Activated naive CD8-positive, alpha-beta T cell treated with anti-CD3 and anti-CD28 coated beads, Interleukin-2, amount 10 ng/mL, durations not matched to agents 7 days and 5 days (primary cell): ENCODE data around the gene TSPO. TPM values are rescaled to one million over a fixed set of nuclear protein-coding genes. Genes with fewer than 3 reads are reported as not detected.
A peak's percentile ranks its signal among the peaks of the same experiment; 100 is the strongest.

Source experiments
- ATAC-seq: fragments of 150-1000 bp; cut with Tn5 transposase; one replicate; pipeline ENCODE4 v1.10.0; 2021; ENCODE audit warnings: low read depth, moderate library complexity
- POLR2A ChIA-PET: fragments of 350-600 bp; sonication (Branson Sonifier 250); formaldehyde crosslinking; loops from one replicate; lab custom pipeline; 2021; ENCODE audit warnings: antibody characterized with exemption; lab: Charles Lee
- DNase-seq: peaks from one replicate; pipeline ENCODE4 v3.0.0; 2021
- H3K27ac Mint-ChIP-seq: one replicate; pipeline ENCODE4 v1.8.0; 2022; ENCODE audit warnings: mild to moderate bottlenecking, mixed read lengths
- H3K27me3 Mint-ChIP-seq: one replicate; pipeline ENCODE4 v1.8.0; 2022; ENCODE audit warnings: mild to moderate bottlenecking, moderate library complexity, mixed read lengths
- H3K36me3 Mint-ChIP-seq: one replicate; pipeline ENCODE4 v1.8.0; 2021; ENCODE audit warnings: mild to moderate bottlenecking, mixed read lengths
- H3K4me1 Mint-ChIP-seq: one replicate; pipeline ENCODE4 v1.8.0; 2021; ENCODE audit warnings: mixed read lengths
- H3K4me3 Mint-ChIP-seq: one replicate; pipeline ENCODE4 v1.8.0; 2022; ENCODE audit warnings: mild to moderate bottlenecking, moderate library complexity, mixed read lengths
- H3K9me3 Mint-ChIP-seq: one replicate; pipeline ENCODE4 v1.8.0; 2021; ENCODE audit warnings: mixed read lengths
- total RNA-seq, 2 experiments: library from RNA; stranded (reverse); gene quantifications; one replicate each; pipeline ENCODE4 v1.2.3, GENCODE V29; 2021

The TSPO gene
- total RNA-seq, 2 experiments from 2014 or later, result 107 to 116 TPM

DNA sequence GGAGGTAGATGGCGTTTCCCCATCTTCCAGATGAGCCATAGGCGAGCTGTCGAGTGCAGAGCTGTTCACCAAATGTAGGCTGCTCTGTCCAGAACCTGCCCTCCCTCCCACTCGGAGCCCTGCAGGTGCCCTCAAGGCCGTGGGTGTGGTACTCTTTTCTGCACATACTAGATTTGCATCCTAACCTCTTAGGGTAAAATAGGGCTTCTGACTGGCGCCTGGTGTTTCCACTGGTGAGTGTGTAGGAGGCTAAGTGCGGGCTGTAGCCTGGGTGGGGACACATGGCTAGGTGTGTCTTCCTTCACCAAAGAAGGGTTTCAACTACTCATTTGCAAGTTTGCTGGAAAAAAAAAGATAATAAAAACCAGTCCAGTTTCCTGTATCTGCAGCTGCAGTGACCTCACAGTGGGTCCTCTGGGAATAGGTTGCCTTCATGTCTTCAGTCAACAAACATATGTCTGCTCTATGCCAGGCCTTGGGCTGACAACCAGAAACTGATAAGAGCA, 32.4 kb upstream of the TSPO start:
- H3K27ac Mint-ChIP-seq, result no peak overlapping the region
- no peaks in the 10 kb centered on the region for H3K36me3 Mint-ChIP-seq
- peaks cover 5% of the 10 kb centered on the region for H3K4me1 Mint-ChIP-seq
- POLR2A ChIA-PET, result no interaction called here
- no peak overlapping the region for H3K4me3 Mint-ChIP-seq
- no peaks in the 10 kb centered on the region for H3K9me3 Mint-ChIP-seq
- DNase-seq (no peak), ATAC-seq (no peak)
- H3K27me3 Mint-ChIP-seq, result peaks cover 3% of the 10 kb centered on the region

DNA sequence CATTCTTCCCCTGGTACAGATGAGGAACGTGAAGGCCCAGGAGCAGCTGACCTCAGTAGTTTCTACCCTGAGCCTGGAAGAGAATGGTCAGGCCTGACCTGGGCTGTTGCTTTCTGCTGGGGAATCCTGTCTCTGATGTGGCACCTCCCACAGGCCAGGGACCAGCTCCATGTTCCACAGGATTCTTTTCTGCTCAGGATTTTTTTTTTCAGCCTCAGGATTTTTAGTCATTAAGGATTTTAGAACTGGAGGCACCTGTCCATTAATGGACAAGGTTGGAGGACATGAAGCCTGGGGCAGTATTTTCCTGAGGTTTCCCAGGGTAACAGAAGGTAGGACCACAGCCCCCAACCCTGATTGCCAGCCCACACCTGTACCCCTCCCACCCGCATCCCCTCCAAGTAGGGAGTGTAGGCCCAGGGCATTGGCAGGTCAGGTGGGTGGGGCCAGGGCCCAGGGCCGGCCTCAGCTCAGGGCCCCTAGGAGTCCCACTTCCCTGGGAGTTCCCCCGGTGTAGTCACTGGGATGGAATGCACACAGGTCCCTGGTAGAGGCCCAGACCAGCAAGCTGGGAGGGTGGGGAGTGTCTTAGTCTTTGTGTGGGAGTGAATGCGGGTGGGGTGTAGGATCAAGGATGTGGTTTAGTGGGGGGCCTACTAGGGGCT, 24.7 kb upstream of the TSPO start:
- DNase-seq, result no peak

DNA sequence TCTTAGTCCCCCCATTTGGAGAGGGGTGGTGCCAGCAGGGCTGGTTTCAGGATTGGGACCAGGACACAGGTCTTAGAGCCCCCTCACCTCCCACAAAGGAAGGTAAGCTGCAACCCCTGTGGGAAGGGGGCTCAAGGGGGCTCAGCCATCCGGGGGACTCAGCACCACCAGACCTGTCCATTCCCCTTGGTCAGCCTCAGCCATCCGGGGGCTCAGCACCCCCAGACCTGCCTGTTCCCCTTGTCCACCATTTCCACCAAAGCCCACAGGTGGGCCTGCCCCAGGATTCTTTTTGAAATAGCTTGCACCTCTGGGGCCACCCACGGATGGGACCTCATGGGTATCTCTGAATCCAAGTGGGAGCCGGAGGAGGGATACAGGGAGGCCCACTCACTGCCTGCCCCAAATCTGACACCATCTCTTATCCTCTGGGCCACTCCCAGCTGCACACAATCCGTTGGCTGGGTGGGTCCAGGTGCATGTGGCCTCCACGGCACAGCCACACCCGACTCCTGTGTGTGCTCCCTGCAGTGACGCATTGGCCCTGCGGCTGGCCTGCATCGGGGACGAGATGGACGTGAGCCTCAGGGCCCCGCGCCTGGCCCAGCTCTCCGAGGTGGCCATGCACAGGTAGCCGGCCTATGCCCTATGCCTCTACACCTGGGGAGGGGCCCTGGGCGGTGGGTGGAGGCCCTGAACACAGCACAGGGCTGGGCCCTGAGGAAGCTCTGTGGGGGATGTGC, 24.0 kb upstream of the TSPO start:
- POLR2A ChIA-PET, result interaction anchor here (0.5 kb wide), 1 partner anchor 58 kb away, joined by 3 read pairs; no protein-coding TSS in a partner anchor
- H3K27ac Mint-ChIP-seq, result no peak overlapping the region

More for the DNA sequence above, 24.7 kb upstream of the TSPO start:
- H3K36me3 Mint-ChIP-seq, result no peaks in the 10 kb centered on the region
- peaks cover 3% of the 10 kb centered on the region for H3K4me1 Mint-ChIP-seq
- ATAC-seq, result peak; percentile 18
- POLR2A ChIA-PET, result no interaction called here
- no peaks in the 10 kb centered on the region for H3K9me3 Mint-ChIP-seq
- no peak overlapping the region for H3K4me3 Mint-ChIP-seq
- no peaks in the 10 kb centered on the region for H3K27me3 Mint-ChIP-seq
- no peak overlapping the region for H3K27ac Mint-ChIP-seq

DNA sequence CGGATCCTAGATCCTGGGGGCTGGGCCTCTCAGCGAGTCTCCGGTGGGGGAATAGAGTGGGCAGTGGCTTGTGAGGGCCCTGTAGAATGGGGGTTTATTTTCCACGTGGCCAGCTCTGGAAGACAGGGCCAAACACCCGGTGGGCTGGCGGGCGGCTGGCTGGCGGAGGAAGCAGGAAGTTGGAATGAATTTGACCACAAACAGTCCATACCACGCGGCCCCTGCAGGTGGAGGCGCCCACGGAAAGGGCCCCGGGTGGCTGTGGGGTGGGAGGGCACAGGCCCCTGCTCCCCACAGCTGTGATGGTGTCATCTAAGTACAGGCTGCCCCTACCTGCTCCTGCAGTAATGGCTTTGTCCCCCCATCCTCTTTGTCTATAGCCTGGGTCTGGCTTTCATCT, 23.2 kb upstream of the TSPO start:
- H3K27me3 Mint-ChIP-seq, result no peaks in the 10 kb centered on the region

More for the DNA sequence above, 24.0 kb upstream of the TSPO start:
- Mint-ChIP-seq H3K36me3 (no peaks in the 10 kb centered on the region), H3K27me3 (no peaks in the 10 kb centered on the region), H3K9me3 (no peaks in the 10 kb centered on the region), H3K4me3 (no peak overlapping the region), H3K4me1 (peaks cover 3% of the 10 kb centered on the region)
- DNase-seq (no peak), ATAC-seq (no peak)

DNA sequence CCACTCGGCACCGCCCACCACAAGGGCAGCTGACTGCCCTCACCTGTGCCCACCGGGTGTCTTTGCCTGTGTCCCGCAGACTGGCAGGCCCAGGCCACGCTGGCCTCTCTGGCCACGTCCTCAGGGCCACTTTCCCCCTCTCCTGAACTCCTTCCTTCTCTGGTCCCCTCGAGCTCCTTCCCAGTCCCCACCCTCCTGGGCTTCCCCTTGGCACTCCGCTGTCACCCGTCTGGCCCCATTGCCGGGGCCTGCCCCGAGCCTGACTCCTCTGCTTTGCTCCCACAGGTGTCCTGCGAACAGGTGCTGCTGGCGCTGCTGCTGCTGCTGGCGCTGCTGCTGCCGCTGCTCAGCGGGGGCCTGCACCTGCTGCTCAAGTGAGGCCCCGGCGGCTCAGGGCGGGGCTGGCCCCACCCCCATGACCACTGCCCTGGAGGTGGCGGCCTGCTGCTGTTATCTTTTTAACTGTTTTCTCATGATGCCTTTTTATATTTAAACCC, 22.4 kb upstream of the TSPO start:
- ATAC-seq, result no peak

More for the DNA sequence above, 23.2 kb upstream of the TSPO start:
- H3K4me3 Mint-ChIP-seq, result no peak overlapping the region
- DNase-seq (no peak), ATAC-seq (no peak)
- POLR2A ChIA-PET, result interaction anchor here (0.5 kb wide), 1 partner anchor 19 kb away, joined by 3 read pairs; no protein-coding TSS in a partner anchor
- H3K4me1 Mint-ChIP-seq, result peaks cover 3% of the 10 kb centered on the region
- no peaks in the 10 kb centered on the region for H3K9me3 Mint-ChIP-seq
- no peaks in the 10 kb centered on the region for H3K36me3 Mint-ChIP-seq
- H3K27ac Mint-ChIP-seq, result no peak overlapping the region

DNA sequence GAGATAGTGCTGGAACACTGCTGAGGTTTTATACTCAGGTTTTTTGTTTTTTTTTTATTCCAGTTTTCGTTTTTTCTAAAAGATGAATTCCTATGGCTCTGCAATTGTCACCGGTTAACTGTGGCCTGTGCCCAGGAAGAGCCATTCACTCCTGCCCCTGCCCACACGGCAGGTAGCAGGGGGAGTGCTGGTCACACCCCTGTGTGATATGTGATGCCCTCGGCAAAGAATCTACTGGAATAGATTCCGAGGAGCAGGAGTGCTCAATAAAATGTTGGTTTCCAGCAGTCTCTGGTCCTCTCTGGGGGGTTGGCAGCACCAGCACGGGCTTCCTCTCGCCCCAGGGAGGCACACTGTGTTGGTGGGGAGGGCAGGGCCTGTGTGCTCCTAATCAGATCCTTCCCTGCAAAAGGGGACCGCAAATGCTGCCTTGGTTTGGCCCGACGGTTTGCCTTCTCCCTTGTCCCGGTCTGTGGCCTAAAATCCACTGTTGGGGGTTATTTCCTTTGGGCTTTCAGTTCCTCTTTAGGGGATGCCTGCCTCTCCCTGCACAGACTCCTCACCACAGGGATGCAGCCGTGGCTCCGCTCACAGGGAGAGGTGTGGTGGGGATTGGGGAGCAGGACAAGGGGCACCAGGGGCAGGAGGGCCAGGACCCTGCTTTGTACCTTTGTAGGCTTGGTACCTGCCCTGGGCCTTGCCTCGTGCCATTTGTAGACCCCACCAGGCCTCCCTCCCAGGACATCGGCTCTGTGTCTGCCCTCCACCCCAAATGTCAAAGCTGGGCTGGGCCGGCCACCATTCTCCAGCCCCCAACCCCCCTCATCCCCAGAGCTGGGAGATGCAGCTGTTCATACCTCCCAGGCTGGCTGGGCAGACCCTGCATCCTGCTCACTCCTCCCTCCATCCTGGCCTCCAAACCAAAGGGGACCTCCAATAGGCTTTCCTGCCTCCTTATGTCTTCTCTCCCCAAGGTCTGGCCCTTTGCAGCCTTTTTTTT, 21.6 kb upstream of the TSPO start:
- no peaks in the 10 kb centered on the region for H3K27me3 Mint-ChIP-seq
- no peaks in the 10 kb centered on the region for H3K9me3 Mint-ChIP-seq
- no peak overlapping the region for H3K4me3 Mint-ChIP-seq
- no peak for DNase-seq
- POLR2A ChIA-PET, result interaction anchor here (0.7 kb wide), 1 partner anchor 1293 kb away, joined by 3 read pairs; no protein-coding TSS in a partner anchor
- no peak overlapping the region for H3K27ac Mint-ChIP-seq
- H3K36me3 Mint-ChIP-seq, result peaks cover 5% of the 10 kb centered on the region
- no peak for ATAC-seq
- H3K4me1 Mint-ChIP-seq, result peaks cover 3% of the 10 kb centered on the region

More for the DNA sequence above, 22.4 kb upstream of the TSPO start:
- H3K27me3 Mint-ChIP-seq, result no peaks in the 10 kb centered on the region
- POLR2A ChIA-PET, result no interaction called here
- H3K36me3 Mint-ChIP-seq, result peaks cover 2% of the 10 kb centered on the region
- H3K4me1 Mint-ChIP-seq, result peaks cover 3% of the 10 kb centered on the region
- no peak overlapping the region for H3K27ac Mint-ChIP-seq
- no peak overlapping the region for H3K4me3 Mint-ChIP-seq
- no peaks in the 10 kb centered on the region for H3K9me3 Mint-ChIP-seq
- no peak for DNase-seq

DNA sequence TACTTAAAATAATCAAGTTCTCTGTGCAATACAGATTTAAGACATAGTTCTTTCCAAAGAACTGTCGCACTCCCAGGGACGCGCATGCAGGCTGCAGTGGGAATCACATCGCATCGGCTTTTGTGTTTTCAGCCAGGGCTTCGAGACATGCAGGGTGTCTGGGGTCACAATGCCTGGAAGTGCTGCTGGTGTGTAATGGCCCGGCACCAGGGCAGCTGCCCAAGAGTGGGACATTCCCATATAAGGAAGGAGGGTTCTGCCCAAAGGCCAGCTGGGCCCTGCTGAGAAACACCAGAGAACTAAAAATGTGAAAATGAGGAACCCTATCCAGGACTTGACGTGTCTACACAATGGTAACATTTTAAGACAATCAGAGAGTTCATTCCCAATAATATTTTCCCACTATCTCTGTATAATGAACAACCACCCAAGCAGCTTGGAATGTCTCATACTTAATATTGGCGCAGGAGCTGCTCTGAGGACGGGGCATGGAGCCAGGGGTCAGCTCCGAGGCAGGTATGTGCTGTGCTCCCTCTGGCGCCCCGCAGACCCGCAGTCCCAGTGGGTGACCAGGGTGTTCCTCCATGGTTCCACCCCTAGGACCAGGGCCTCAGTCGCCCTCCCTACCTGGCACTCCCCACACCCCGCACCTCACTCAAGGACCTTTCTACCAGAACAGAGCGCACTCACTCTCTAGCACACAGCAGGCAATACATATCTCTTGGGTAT, 19.4 kb upstream of the TSPO start:
- ATAC-seq (no peak), DNase-seq (no peak)
- Mint-ChIP-seq H3K36me3 (peaks cover 6% of the 10 kb centered on the region), H3K27ac (no peak overlapping the region), H3K9me3 (no peaks in the 10 kb centered on the region), H3K4me3 (no peak overlapping the region), H3K4me1 (peaks cover 3% of the 10 kb centered on the region), H3K27me3 (no peaks in the 10 kb centered on the region)
- POLR2A ChIA-PET, result no interaction called here

DNA sequence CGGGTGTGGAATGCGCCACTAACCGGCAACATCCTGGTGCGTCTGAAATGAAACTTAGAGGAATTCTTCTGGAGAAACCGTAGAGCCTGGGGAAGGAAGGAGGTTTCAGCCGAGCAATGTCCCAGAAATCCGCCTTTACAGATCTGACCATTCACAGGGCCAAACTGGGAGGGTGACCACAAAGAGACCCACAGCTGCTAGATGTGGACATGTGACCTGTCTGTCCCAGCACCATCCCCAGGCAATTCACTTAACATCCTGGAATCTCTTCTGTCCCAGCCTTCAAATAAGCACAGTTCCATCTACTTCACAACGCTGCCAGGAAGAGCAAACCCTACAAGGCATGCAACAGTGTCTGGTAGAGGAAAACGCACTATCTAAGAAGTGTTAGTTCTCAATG, 18.0 kb upstream of the TSPO start:
- peaks cover 7% of the 10 kb centered on the region for H3K36me3 Mint-ChIP-seq
- POLR2A ChIA-PET, result interaction anchor here (0.6 kb wide), 1 partner anchor 130 kb away, joined by 3 read pairs; no protein-coding TSS in a partner anchor
- no peak overlapping the region for H3K4me3 Mint-ChIP-seq
- H3K27me3 Mint-ChIP-seq, result no peaks in the 10 kb centered on the region
- H3K4me1 Mint-ChIP-seq, result no peaks in the 10 kb centered on the region
- no peak for DNase-seq
- no peak overlapping the region for H3K27ac Mint-ChIP-seq
- no peaks in the 10 kb centered on the region for H3K9me3 Mint-ChIP-seq
- ATAC-seq, result no peak

DNA sequence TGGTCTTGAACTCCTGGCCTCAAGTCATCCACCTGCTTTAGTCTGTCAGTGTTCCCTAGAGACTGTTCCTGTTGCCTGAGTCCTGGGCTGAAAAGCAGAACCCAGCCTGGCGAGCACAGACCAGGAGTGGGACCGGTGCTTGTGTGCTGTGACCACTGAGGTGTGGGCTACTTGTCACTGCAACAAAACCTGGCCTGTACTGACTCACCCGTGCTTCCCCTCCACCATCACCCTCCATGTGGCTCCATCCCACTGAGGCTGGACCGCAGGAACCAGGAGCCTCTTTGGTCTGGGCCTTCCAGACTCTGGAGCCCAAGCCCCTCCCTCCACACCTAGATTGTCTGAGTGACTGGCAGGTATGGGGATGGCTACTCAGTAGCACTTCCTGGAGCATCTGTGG, 16.8 kb upstream of the TSPO start:
- DNase-seq, result no peak
- no peak overlapping the region for H3K4me3 Mint-ChIP-seq
- no peaks in the 10 kb centered on the region for H3K9me3 Mint-ChIP-seq
- POLR2A ChIA-PET, result interaction anchor here (0.7 to 1.5 kb wide), 2 partner anchors 23 to 53 kb away, joined by 3 to 6 read pairs; no protein-coding TSS in a partner anchor
- no peaks in the 10 kb centered on the region for H3K27me3 Mint-ChIP-seq
- H3K27ac Mint-ChIP-seq, result no peak overlapping the region
- no peaks in the 10 kb centered on the region for H3K4me1 Mint-ChIP-seq
- no peak for ATAC-seq
- H3K36me3 Mint-ChIP-seq, result peaks cover 9% of the 10 kb centered on the region

DNA sequence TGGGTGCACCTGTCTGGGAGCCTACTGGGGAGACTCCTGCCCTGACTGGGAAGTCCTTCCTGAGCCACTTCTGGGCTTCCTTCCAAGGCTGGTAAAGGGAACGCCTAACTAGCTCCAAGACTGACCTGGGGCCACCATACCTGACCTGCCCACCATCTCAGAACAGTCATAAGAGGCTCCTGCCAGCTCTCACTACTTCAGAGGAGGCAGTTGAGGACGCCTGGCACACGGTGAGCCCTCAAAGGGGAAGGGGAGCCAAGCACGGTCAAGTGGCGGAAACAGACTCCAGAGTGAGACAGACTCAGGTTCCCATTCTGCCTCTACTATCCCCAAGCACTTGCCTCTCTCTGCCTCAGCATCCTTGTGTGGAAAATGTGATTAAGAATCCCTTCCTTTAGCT, 15.8 kb upstream of the TSPO start:
- no peaks in the 10 kb centered on the region for H3K27me3 Mint-ChIP-seq
- peaks cover 12% of the 10 kb centered on the region for H3K36me3 Mint-ChIP-seq
- no peak overlapping the region for H3K27ac Mint-ChIP-seq
- POLR2A ChIA-PET, result interaction anchor here (1.5 kb wide), 1 partner anchor 52 kb away, joined by 6 read pairs; no protein-coding TSS in a partner anchor
- H3K4me3 Mint-ChIP-seq, result no peak overlapping the region
- no peaks in the 10 kb centered on the region for H3K4me1 Mint-ChIP-seq
- ATAC-seq (no peak), DNase-seq (no peak)
- H3K9me3 Mint-ChIP-seq, result no peaks in the 10 kb centered on the region

DNA sequence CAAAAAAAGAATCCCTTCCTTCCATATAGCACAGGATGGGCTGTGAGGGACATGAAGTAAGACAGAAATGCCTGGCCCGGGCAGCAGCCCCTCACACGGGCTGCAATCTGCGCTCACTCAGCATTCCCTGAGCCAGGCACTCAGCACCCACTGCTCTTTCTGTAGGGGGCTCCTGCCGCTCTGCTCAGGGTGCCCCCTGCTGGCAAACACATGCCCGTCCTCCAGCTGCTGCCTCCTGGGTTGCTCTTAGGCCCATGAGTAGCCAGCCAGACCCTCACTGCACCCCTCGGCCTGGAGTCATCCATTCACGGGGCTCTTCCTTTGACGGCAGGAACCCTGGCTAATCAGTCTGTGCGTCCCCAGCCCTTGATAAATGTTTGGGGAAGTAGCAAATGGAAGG, 15.1 kb upstream of the TSPO start:
- Mint-ChIP-seq H3K9me3 (no peaks in the 10 kb centered on the region), H3K36me3 (peaks cover 12% of the 10 kb centered on the region), H3K27me3 (no peaks in the 10 kb centered on the region), H3K27ac (no peak overlapping the region), H3K4me3 (no peak overlapping the region), H3K4me1 (peaks cover 2% of the 10 kb centered on the region)
- POLR2A ChIA-PET, result no interaction called here
- DNase-seq (peak; percentile 59), ATAC-seq (peak; percentile 84)

DNA sequence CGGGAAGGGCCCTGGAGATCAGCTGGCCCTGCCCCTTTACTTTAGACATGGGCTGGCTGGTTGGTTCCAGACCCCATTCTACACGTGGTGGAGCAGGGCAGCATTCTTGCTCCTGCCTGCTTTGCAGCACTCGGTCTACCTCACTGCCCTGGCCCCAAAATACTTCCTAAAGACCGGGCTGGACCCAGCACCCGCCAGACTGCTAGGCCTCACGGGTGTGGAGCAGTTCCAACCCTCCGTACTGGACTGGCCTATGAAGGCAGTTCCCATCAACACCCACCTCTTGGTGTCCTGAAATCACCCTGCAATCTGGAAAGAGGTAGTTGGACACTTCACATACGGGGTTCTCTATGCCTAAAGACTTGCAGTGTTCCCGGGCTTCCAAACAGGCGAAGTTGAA, 14.6 kb upstream of the TSPO start:
- Mint-ChIP-seq H3K4me3 (no peak overlapping the region), H3K9me3 (no peaks in the 10 kb centered on the region), H3K36me3 (peaks cover 12% of the 10 kb centered on the region), H3K4me1 (peaks cover 2% of the 10 kb centered on the region), H3K27ac (no peak overlapping the region), H3K27me3 (no peaks in the 10 kb centered on the region)
- ATAC-seq (no peak), DNase-seq (no peak)
- POLR2A ChIA-PET, result no interaction called here
